Omental fat pad (tissue), 4 donors: Measurements from ENCODE around the gene BCO1. TPM values are rescaled to one million over a fixed set of nuclear protein-coding genes. Genes with fewer than 3 reads are reported as not detected.

ENCODE experiments used
- ATAC-seq: fragments of 150-250 bp; one replicate; pipeline ENCODE4 v1.9.1; 2016; ENCODE audit warnings: mild to moderate bottlenecking, moderate library complexity; ENCODE audit not compliant: low FRiP score
- DNase-seq: peaks from one replicate; pipeline ENCODE4 v3.0.0-alpha.2; 2019; ENCODE audit warnings: low spot score
- CTCF ChIP-seq, 3 donors: fragments of 450-650 bp; IDR thresholded peaks; one replicate each; pipeline ENCODE4 v1.5.1; 2016 to 2017; ENCODE audit warnings: antibody characterized with exemption in 3 of 3, mild to moderate bottlenecking in 3 of 3, moderate library complexity in 2 of 3
- total RNA-seq, 4 donors: library from RNA; depleted of rRNA; stranded (reverse); fragments of >200 nt; gene quantifications; one replicate each; pipeline ENCODE4 v1.1.0, GENCODE V29; 2016

Gene BCO1
- total RNA-seq, 4 donors from 2014 or later: 0.28 to 0.36 TPM; not detected in 2

GRCh38 chr16:81242977-81243618 is 4.6 kb downstream of the BCO1 start:
- no peak for TF ChIP-seq CTCF (IDR thresholded peaks at IDR 0.05)
- ATAC-seq: no peak
- DNase-seq: no peak

- no peak for ATAC-seq
These were observed 5.5 kb downstream of the BCO1 start for GRCh38 chr16:81243942-81244341.

GRCh38 chr16:81251871-81252270 is 13.4 kb downstream of the BCO1 start:
- DNase-seq: no peak
- no peak for TF ChIP-seq CTCF (IDR thresholded peaks at IDR 0.05)
- ATAC-seq: no peak

More at GRCh38 chr16:81243942-81244341, 5.5 kb downstream of the BCO1 start:
- no peak for TF ChIP-seq CTCF (IDR thresholded peaks at IDR 0.05)
- no peak for DNase-seq

- no peak for TF ChIP-seq CTCF (IDR thresholded peaks at IDR 0.05)
- ATAC-seq: no peak
These were observed 14.7 kb downstream of the BCO1 start for GRCh38 chr16:81253141-81253540.

GRCh38 chr16:81254922-81255526 is 16.5 kb downstream of the BCO1 start:
- TF ChIP-seq CTCF (IDR thresholded peaks at IDR 0.05): no peak
- ATAC-seq: no peak
- no peak for DNase-seq

More at GRCh38 chr16:81253141-81253540, 14.7 kb downstream of the BCO1 start:
- no peak for DNase-seq

GRCh38 chr16:81259916-81260315 is 21.4 kb downstream of the BCO1 start:
- DNase-seq: no peak
- TF ChIP-seq CTCF (IDR thresholded peaks at IDR 0.05): no peak
- ATAC-seq: no peak
